HCT116 (cell line): ENCODE data around the gene OXER1. TPM values are rescaled to one million over a fixed set of nuclear protein-coding genes. Genes with fewer than 3 reads are reported as not detected.

Source experiments
- ATAC-seq: fragments of 200-7000 bp; cut with Tn5 transposase; 2 replicates; pipeline ENCODE4 v1.9.1; 2020; ENCODE audit warnings: mild to moderate bottlenecking, moderate library complexity
- BruUV-seq: library from RNA; stranded (reverse); fragments of 400-500 nt; replicated peaks from 2 replicates; lab custom pipeline; 2021; lab: Mats Ljungman, UMichigan
- CTCF ChIA-PET: fragments of 300-600 bp; sonication (Branson Sonifier 250); formaldehyde crosslinking; loops from one replicate; lab custom pipeline; 2021; ENCODE audit warnings: antibody characterized with exemption; lab: Charles Lee
- POLR2A ChIA-PET: fragments of 300-600, 350-600 bp; sonication (Branson Sonifier 250); formaldehyde crosslinking; loops from one replicate; lab custom pipeline; 2021; ENCODE audit warnings: antibody characterized with exemption; lab: Charles Lee
- RAD21 ChIA-PET, 2 experiments: fragments of 300-600 bp; sonication (Branson Sonifier 250); formaldehyde crosslinking; loops; one replicate each; lab custom pipeline; 2023; ENCODE audit warnings: low total read pairs in 2 of 2; ENCODE audit not compliant: uncharacterized antibody in 2 of 2, unreplicated experiment in 2 of 2, low non-redundant PET in 1 of 2; lab: Charles Lee
- DNase-seq: peaks from one replicate; pipeline ENCODE4 v3.0.0-alpha.2; 2010; ENCODE audit warnings: low read depth, low spot score
- H2AFZ ChIP-seq: fragments of 200-600 bp; shearing (Covaris generic), sonication (generic); 2 replicates; pipeline ENCODE4 v1.6.1; 2017; ENCODE audit warnings: low read depth, mixed run types, mixed read lengths, antibody characterized with exemption, low read length; ENCODE audit not compliant: poor library complexity, severe bottlenecking
- H3K27ac ChIP-seq: 2 replicates; pipeline ENCODE4 v1.5.1; 2012; ENCODE audit warnings: low read depth, low read length
- H3K27me3 ChIP-seq: fragments of 200-600 bp; sonication (generic); 2 replicates; pipeline ENCODE4 v1.6.1; 2016; ENCODE audit warnings: mixed run types, low read length, mixed read lengths; ENCODE audit not compliant: insufficient read depth
- H3K36me3 ChIP-seq, 2 experiments: fragments of 200-500 bp in 1 of 2; fragments of 200-600 bp in 1 of 2; sonication (Bioruptor generic) in 1 of 2; sonication (generic) in 1 of 2; 2 replicates each; pipeline versions ENCODE4 v1.5.1 to v1.6.1; 2014 to 2016; ENCODE audit warnings: low read length in 2 of 2, inconsistent platforms in 1 of 2, mixed read lengths in 1 of 2, mixed run types in 1 of 2; ENCODE audit not compliant: insufficient read depth in 2 of 2, control insufficient read depth in 1 of 2
- H3K4me1 ChIP-seq, 2 experiments: fragments of 200-600 bp in 1 of 2; sonication (generic) in 1 of 2; 2 replicates each; pipeline versions ENCODE4 v1.5.1 to v1.6.1; 2012 to 2017; ENCODE audit warnings: low read length in 2 of 2, inconsistent platforms in 1 of 2, mild to moderate bottlenecking in 1 of 2, mixed read lengths in 1 of 2, mixed run types in 1 of 2, moderate library complexity in 1 of 2; ENCODE audit not compliant: insufficient read depth in 2 of 2, control insufficient read depth in 1 of 2
- H3K4me2 ChIP-seq: fragments of 200-600 bp; sonication (generic); 2 replicates; pipeline ENCODE4 v1.6.1; 2017; ENCODE audit warnings: mixed run types, low read length, mixed read lengths
- H3K4me3 ChIP-seq, 2 experiments: fragments of 200-600 bp in 1 of 2; sonication (generic) in 1 of 2; replicated peaks in 1 of 2; 2 replicates each; pipeline ENCODE4 v1.5.1; 2011 to 2016; ENCODE audit warnings: low read length in 2 of 2, control low read depth in 1 of 2, low read depth in 1 of 2, mild to moderate bottlenecking in 1 of 2, mixed read lengths in 1 of 2, mixed run types in 1 of 2
- H3K79me2 ChIP-seq: fragments of 200-600 bp; sonication (generic); 2 replicates; pipeline ENCODE4 v1.6.1; 2017; ENCODE audit warnings: mild to moderate bottlenecking, mixed run types, low read length, moderate library complexity, mixed read lengths; ENCODE audit not compliant: insufficient read depth
- H3K9ac ChIP-seq: fragments of 200-600 bp; sonication (generic); 2 replicates; pipeline ENCODE4 v1.6.1; 2016; ENCODE audit warnings: low read length, mixed read lengths
- H3K9me2 ChIP-seq: fragments of 200-600 bp; sonication (generic), shearing (Covaris generic); 2 replicates; pipeline ENCODE4 v1.6.1; 2017; ENCODE audit warnings: mixed run types, mild to moderate bottlenecking, moderate library complexity; ENCODE audit not compliant: insufficient read depth
- H3K9me3 ChIP-seq, 2 experiments: fragments of 200-500 bp in 1 of 2; fragments of 200-600 bp in 1 of 2; sonication (Bioruptor generic) in 1 of 2; sonication (generic) in 1 of 2; 2 replicates each; pipeline ENCODE4 v1.6.1; 2014 to 2017; ENCODE audit warnings: low read length in 2 of 2, mixed read lengths in 2 of 2, inconsistent platforms in 1 of 2, low read depth in 1 of 2, mild to moderate bottlenecking in 1 of 2, mixed run types in 1 of 2, moderate library complexity in 1 of 2; ENCODE audit not compliant: control insufficient read depth in 1 of 2, insufficient read depth in 1 of 2
- H4K20me1 ChIP-seq: fragments of 200-600 bp; sonication (generic), shearing (Covaris generic); 2 replicates; pipeline ENCODE4 v1.6.1; 2017; ENCODE audit warnings: mixed run types, mild to moderate bottlenecking, moderate library complexity; ENCODE audit not compliant: insufficient read depth
- ATF3 ChIP-seq: IDR thresholded peaks from 2 replicates; pipeline ENCODE4 v1.6.1; 2012
- CBX3 ChIP-seq: IDR thresholded peaks from 2 replicates; pipeline ENCODE4 v1.6.1; 2012; ENCODE audit warnings: low read depth
- CEBPB ChIP-seq: IDR thresholded peaks from 2 replicates; pipeline ENCODE4 v1.6.1; 2012; ENCODE audit warnings: low read depth
- EGR1 ChIP-seq: IDR thresholded peaks from 2 replicates; pipeline ENCODE4 v1.6.1; 2012; ENCODE audit warnings: low read depth
- ELF1 ChIP-seq: IDR thresholded peaks from 2 replicates; pipeline ENCODE4 v1.6.1; 2012; ENCODE audit warnings: low read depth, borderline replicate concordance
- EZH2 ChIP-seq: fragments of 200-600 bp; sonication (generic); IDR thresholded peaks from 2 replicates; pipeline ENCODE4 v1.6.1; 2017; ENCODE audit warnings: antibody characterized with exemption, mixed run types
- EZH2phosphoT487 ChIP-seq: fragments of 200-600 bp; IDR thresholded peaks from 2 replicates; pipeline ENCODE4 v1.6.1; 2018; ENCODE audit warnings: antibody characterized with exemption, borderline replicate concordance
- FOSL1 ChIP-seq: IDR thresholded peaks from 2 replicates; pipeline ENCODE4 v1.6.1; 2012; ENCODE audit warnings: low read depth
- JUND ChIP-seq: IDR thresholded peaks from 2 replicates; pipeline ENCODE4 v1.6.1; 2012
- POLR2A ChIP-seq: IDR thresholded peaks from 2 replicates; pipeline ENCODE4 v1.7.0; 2011; ENCODE audit warnings: borderline replicate concordance; ENCODE audit not compliant: insufficient read depth, insufficient read length; ENCODE audit errors: extremely low read depth
- POLR2AphosphoS5 ChIP-seq: IDR thresholded peaks from 2 replicates; pipeline ENCODE4 v1.6.1; 2011; ENCODE audit warnings: mild to moderate bottlenecking, low read depth, low read length, moderate library complexity
- RAD21 ChIP-seq: IDR thresholded peaks from 2 replicates; pipeline ENCODE4 v1.6.1; 2012; ENCODE audit warnings: low read depth, mild to moderate bottlenecking
- SIN3A ChIP-seq: IDR thresholded peaks from 2 replicates; pipeline ENCODE4 v1.6.1; 2012; ENCODE audit warnings: low read depth
- SP1 ChIP-seq: IDR thresholded peaks from 2 replicates; pipeline ENCODE4 v1.6.1; 2012; ENCODE audit warnings: low read depth
- SRF ChIP-seq: IDR thresholded peaks from 2 replicates; pipeline ENCODE4 v1.6.1; 2012; ENCODE audit warnings: low read depth
- ZFX ChIP-seq: fragments of 450-650 bp; IDR thresholded peaks from 2 replicates; pipeline ENCODE4 v1.6.1; 2017
- ZNF274 ChIP-seq: fragments of 200-500 bp; sonication (Bioruptor generic); IDR thresholded peaks from 2 replicates; pipeline ENCODE4 v1.6.1; 2014; ENCODE audit warnings: mild to moderate bottlenecking, low read depth, low read length, inconsistent platforms
- intact Hi-C: fragments of 100-400 bp; cut with micrococcal nuclease; formaldehyde crosslinking; loops from 2 replicates; pipeline ENCODE4 v1.10.0; 2022
- total RNA-seq: library from RNA; stranded (reverse); gene quantifications from one replicate; pipeline ENCODE4 v1.2.1, GENCODE V29; 2021; ENCODE audit not compliant: unreplicated experiment
- TF ChIP-seq, protein P1 (sequence below): IDR thresholded peaks from 2 replicates; pipeline ENCODE4 v1.6.1; 2012
- TF ChIP-seq, protein P2 (sequence below), 3 experiments: fragments of 200-600 bp in 1 of 3; sonication (generic) in 1 of 3; IDR thresholded peaks in 2 of 3; conservative IDR thresholded peaks in 1 of 3; 2 replicates each; pipeline ENCODE4 v1.5.1; 2012 to 2017; ENCODE audit warnings: low read depth in 2 of 3, low read length in 2 of 3, antibody characterized with exemption in 1 of 3, borderline replicate concordance in 1 of 3, control low read depth in 1 of 3, mild to moderate bottlenecking in 1 of 3, mixed read lengths in 1 of 3, mixed run types in 1 of 3, moderate library complexity in 1 of 3; ENCODE audit not compliant: insufficient read depth in 1 of 3

Gene OXER1
- total RNA-seq, 1 experiment from 2014 or later, result not detected

DNA sequence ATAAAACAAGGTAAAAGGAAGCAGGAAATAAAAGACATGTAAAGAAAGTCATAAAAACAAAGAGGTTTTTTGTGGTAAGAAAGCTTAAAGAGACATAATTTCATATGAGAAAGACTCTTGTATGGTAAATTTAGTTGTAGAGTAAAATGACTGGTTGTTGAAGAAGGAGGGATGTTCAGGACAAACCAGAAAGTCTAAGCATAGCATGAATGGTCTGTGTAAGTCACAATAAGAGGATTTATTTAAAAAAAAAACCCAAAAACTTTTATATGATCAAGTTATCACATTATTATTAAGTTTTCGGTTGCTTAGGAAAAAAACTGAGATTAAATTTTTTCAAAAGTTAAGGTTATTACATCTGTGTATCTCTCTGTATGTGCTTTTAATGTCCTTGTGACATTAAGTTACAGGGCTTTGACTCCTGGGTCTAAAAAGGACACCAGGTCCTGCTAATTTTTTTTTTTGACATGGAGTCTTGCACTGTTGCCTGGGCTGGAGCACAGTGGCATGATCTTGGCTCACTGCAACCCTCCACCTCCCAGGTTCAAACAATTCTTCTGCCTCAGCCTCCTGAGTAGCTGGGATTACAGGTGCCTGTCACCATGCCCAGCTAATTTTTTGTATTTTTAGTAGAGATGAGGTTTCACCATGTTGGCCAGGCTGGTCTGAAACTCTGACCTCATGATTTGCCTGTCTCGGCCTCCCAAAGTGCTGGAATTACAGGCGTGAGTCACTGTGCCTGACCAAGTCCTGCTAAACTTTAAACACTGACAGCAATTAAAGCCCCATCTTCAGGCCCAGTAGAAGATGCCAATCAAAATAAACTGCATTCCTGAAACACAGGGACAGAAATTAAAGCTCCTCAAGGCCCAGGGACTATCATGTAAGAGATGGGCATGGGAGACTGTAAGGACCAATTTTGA, 14.2 kb upstream of the OXER1 start:
- Histone ChIP-seq H3K4me3 (no peak overlapping the region), H3K27ac (no peak overlapping the region), H3K36me3 (no peaks in the 10 kb centered on the region), H3K4me2 (no peak overlapping the region), H3K27me3 (no peaks in the 10 kb centered on the region), H3K9ac (no peak overlapping the region), H4K20me1 (no peaks in the 10 kb centered on the region), H2AFZ (no peak overlapping the region), H3K9me2 (no peaks in the 10 kb centered on the region), H3K79me2 (no peaks in the 10 kb centered on the region), H3K4me1 (no peaks in the 10 kb centered on the region), H3K9me3 (0 out of 4 replicates have a peak, but pooled peaks cover 0 to 5% of the 10 kb centered on the region in 2 experiments)
- ChIA-PET RAD21 (no interaction called here), CTCF (no interaction called here), POLR2A (interaction anchor here (0.7 kb wide), 1 partner anchor 31 kb away, joined by 10 read pairs; no protein-coding TSS in a partner anchor)
- intact Hi-C loops, result loop anchor here (10.0 kb wide), 1 partner anchor 283 kb away; the partner anchor contains the start of gene KCNG3
- no TSS peak for BruUV-seq
- TF ChIP-seq JUND (no peak), FOSL1 (no peak), SRF (no peak), RAD21 (no peak), SIN3A (no peak), EGR1 (no peak), ZNF274 (no peak), POLR2AphosphoS5 (no peak), CBX3 (no peak), ZFX (no peak), CEBPB (no peak), EZH2phosphoT487 (no peak), POLR2A (no peak), ELF1 (no peak), EZH2 (no peak), SP1 (no peak), ATF3 (no peak)
- TF ChIP-seq, protein P1, sequence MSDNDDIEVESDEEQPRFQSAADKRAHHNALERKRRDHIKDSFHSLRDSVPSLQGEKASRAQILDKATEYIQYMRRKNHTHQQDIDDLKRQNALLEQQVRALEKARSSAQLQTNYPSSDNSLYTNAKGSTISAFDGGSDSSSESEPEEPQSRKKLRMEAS, result no peak
- TF ChIP-seq, protein P2, sequence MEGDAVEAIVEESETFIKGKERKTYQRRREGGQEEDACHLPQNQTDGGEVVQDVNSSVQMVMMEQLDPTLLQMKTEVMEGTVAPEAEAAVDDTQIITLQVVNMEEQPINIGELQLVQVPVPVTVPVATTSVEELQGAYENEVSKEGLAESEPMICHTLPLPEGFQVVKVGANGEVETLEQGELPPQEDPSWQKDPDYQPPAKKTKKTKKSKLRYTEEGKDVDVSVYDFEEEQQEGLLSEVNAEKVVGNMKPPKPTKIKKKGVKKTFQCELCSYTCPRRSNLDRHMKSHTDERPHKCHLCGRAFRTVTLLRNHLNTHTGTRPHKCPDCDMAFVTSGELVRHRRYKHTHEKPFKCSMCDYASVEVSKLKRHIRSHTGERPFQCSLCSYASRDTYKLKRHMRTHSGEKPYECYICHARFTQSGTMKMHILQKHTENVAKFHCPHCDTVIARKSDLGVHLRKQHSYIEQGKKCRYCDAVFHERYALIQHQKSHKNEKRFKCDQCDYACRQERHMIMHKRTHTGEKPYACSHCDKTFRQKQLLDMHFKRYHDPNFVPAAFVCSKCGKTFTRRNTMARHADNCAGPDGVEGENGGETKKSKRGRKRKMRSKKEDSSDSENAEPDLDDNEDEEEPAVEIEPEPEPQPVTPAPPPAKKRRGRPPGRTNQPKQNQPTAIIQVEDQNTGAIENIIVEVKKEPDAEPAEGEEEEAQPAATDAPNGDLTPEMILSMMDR (IDR thresholded peaks at IDR 0.05 in 2 of 3, conservative IDR thresholded peaks at IDR 0.05 in 1 of 3; ENCODE audit: borderline replicate concordance in 1 of 3, insufficient read depth in 1 of 3, low read depth in 2 of 3, low read length in 2 of 3), result no peak
- DNase-seq (no peak), ATAC-seq (no peak)
